Activated T-cell treated with anti-CD3 and anti-CD28 coated beads, Interleukin-2, amount 50 U/mL, for 48 hours (primary cell): Measurements from ENCODE around the gene ZG16B.

Source experiments
- DNase-seq, 2 experiments: peaks; one replicate each; pipeline ENCODE4 v3.0.0-alpha.2; 2020

Gene ZG16B

GRCh38 chr16:2825906-2826305 lies 4.2 kb upstream of the ZG16B start:
- DNase-seq, result no peak

GRCh38 chr16:2826591-2827373 lies 3.3 kb upstream of the ZG16B start:
- DNase-seq, result no peak

GRCh38 chr16:2827374-2827791 lies 2.7 kb upstream of the ZG16B start:
- DNase-seq, result no peak

DNA sequence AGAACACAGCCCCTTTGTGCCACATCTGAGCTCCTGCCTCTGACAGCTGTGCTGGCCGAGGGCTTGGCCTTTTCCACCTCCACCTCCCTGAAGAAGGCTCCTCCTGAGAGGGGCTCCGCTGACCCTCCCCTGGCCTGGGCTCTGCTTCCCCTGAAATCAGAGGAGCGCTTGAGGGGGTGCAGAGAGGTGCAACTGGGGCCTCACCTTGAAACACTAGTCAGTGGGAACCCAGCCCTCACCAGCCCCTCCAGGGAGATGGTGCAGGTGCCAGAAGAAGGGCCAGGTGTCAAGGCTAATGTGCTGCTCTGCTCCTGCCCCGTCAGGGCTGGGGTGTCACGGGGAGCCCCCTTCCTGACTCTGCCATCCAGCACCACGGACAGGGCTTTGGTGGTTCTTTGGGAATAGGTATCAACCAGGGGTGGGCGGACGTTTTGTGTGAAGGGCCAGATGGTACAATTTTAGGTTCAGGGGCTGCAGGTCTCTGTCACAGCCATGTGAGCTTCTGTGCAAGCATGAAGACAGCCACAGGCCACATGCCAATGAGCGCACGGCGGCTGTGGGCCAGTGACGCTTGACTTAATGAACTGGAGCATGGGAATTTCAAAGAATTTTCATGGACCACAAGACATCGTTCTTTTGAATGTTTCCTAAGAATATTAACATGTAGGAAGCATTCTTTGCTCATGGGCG lies 2.1 kb upstream of the ZG16B start:
- no peak for DNase-seq

DNA sequence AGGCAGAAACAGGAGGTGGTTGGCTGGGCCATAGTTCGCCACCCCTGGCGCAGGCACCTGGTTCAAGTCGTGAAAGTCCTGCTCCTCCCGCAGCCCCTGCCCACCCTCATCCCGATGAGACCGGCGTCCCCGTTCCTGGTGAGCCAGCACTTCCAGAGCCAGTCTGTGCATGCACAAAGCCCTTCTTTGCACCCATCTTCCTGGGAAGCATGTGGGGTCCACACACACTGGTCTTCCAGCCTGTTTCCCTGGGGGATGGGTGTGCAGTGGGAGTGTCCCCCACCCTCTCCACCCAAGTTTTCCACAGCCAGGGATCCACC lies 1.6 kb upstream of the ZG16B start:
- no peak for DNase-seq

- DNase-seq, result no peak
Measured at GRCh38 chr16:2828876-2829430, 1.1 kb upstream of the ZG16B start.

DNA sequence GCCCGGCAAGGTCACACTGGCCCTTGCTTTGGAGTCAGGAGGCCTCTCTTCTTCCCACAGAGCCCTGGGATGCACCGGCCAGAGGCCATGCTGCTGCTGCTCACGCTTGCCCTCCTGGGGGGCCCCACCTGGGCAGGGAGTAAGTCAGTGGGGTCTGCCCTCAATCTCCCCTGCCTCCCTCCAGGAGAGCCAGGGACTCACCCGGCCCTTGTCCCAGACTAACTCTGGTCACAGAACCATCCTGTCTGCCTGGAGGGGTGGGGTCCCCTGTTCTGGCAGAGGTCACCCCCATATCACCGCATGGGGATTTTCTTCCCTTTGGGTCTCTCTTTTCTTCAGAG lies 222 bp downstream of the ZG16B start:
- no peak for DNase-seq

GRCh38 chr16:2831203-2831602 lies 1.1 kb downstream of the ZG16B start:
- DNase-seq, result no peak

DNA sequence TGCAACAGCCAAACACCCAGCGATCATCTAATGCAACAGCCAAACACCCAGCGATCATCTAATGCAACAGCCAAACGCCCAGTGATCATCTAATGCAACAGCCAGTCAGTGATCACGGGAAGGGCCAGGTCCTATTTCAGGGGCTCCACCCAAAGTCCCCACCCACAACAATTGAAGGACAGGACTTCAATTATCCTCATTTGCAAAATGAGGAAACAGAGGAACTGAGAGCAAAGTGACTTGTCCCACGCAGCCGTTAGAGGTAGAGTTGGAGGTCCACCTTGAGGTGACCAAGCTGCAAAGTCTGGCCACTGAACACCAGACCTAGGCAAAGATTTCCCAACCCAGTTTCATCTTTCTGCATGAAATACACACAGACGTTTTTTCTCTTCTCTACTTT lies 3.7 kb downstream of the ZG16B start:
- DNase-seq, result no peak

DNA sequence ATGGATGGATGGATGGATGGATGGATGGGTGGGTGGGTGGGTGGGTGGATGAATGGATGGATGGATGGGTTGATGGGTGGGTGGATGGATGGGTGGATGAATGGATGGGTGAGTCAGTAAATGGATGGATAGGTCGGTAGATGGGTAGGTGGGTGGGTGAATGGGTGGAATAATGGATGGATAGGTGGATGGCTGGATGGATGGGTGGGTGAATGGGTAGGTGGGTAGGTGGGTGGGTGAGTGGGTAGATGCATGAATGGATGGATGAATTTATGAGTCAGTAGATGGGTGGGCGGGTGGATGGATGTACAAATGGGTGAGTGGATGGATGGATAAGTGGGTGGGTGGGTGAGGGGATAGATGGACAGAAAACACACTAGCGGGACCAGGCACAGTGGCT lies 4.9 kb downstream of the ZG16B start:
- no peak for DNase-seq

GRCh38 chr16:2835638-2836493 lies 5.8 kb downstream of the ZG16B start:
- no peak for DNase-seq

DNA sequence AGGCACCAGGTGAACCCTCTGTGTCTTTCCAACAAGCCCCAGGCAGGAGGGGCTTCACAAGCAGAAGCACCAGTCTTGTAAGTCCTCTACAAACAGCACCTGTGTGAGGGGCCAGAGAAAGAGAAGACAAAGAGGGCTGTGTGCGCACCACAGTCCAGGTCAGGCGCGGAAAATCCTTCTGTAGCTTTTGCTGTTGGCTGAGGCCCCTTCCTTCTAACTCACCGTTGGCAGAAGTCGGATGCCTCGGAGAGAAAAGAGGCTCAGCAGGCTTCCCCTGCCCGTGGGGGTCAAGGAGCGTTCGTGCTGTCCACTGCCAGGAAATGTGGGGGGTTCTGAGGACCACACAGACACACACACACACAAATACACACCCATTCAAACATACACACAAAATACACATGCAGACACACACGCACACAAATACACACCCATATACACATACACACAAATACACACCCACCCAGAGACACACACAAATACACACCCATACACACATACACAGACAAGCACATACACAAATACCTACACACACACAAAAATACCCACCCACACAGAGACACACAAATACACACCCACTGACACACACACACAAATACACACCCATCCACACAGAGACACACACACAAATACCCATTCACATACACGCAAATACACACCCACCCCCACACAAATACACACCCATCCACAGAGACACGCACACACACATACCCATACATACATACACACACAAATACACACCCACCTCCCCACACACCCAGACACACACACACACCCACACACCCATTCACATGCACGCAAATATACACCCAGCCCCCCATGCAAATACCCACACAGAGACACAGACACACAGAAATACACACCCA lies 6.8 kb downstream of the ZG16B start:
- DNase-seq, result no peak

DNA sequence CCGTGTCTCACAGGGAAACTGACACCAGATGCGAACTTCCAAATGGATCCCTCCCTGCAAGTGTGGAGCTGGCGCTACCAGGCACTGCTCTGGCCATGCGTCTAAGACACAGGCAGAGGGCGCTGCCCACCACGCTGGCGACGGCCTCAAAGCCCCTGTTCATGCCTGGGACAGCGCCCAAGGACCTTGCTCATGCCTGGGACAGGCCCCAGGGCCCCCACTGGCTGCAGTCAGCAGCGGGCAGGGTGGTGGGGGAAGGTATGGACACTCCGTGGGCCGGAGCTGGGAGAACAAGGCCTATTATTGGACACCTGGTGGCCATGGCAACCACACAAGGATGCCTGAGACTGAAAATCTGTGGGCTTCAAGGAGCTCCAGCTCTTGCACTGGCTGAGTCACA lies 8.8 kb downstream of the ZG16B start:
- DNase-seq, result peak; percentile 73 to 77

GRCh38 chr16:2839650-2840450 lies 9.7 kb downstream of the ZG16B start:
- no peak for DNase-seq

GRCh38 chr16:2840914-2841313 lies 10.8 kb downstream of the ZG16B start:
- no peak for DNase-seq

DNA sequence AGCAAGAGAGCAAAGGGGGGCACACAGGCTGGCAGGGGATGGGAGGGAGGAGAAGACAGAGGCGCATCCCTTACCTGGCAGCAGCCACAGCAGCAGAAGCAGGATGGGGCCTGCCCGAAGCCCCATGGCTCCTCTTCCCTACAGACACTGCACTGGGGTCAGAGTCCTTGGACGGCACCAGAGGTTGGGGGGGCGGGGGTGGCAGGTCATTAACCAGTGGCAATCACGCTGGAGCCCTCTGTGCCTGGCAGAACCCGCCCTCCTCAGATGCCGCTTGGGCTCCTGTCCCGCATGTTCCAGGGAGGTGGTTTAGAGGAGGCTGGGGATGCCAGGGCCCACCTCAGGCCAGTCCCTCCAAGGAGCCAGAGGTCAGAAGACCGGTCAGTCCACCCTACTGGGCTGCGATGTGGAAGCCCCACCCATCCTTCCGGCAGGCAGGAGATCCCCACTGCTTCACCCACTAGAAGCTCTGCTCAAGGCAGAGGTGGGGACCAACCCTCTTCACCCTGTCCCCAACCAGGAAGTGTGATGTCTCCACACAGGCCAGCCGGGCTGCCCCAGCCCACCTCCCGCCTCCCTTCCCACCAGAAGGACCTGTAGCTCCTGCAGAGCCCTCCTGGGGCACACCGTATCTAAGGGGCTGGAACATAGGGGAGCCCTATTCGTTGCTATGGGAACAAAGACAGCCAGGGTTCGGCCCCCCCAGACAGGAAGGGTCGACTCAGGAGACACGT lies 11.7 kb downstream of the ZG16B start:
- peak in 1 of 2 experiments; percentile 43 for DNase-seq

DNA sequence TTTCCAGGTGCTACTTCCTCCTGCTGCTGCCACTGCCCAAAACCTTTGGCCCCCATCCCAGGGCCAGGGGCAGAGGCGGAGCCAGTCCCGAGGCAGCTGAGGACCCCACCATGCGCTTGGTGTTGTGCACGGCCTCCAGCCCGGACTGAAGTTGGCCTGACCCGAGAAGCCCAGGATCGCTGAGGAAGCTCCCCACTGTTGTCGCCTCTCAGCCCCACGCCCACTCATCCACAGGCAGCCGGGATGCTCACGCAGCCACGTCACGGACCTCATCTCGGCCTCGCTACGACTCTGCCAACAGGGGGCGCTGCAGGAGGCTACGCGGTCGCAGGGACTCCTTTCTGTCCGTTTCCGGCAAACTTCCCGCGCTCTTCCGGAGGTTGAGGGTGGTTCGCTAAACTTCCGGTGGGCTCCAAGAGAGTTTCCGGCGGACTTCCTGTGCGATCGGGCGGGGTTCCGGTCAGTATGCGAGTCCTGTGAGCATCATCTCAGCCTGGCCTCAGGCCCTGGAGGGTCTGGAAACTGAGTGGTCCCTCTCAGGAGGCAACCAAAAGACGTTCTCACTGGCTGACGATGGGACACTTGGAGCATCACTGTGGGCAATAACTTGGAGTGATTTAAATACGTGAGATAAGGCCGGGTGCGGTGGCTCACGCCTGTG lies 12.4 kb downstream of the ZG16B start:
- DNase-seq, result peak; percentile 90 to 92

- DNase-seq, result no peak
Measured at GRCh38 chr16:2843526-2843925, 13.4 kb downstream of the ZG16B start.

DNA sequence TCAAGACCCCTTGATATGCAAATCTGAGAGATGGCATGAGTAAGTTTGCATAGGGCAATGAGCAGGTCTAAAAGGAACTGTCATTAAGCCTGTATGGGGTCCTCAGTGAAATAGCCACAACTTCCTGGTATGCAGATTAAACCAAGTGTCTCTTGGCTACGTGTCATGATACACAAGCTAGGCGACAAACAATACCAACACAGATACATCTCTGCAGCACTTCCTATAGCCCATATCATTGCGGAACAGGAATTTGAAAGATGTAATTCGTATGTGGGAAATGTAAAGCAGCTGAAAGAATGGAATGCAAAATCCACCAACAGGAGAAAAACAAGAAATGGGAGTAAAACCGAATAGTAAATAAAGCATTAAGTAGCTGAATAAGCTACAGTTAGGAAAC lies 15.0 kb downstream of the ZG16B start:
- DNase-seq, result no peak
